GM19193 (cell line): ENCODE data around the gene MKKS.

Experiments used
- POLR2A ChIP-seq: IDR thresholded peaks from 4 replicates; pipeline ENCODE4 v1.6.1; 2011; ENCODE audit not compliant: insufficient read depth, insufficient read length; ENCODE audit errors: extremely low read depth

Gene MKKS

DNA sequence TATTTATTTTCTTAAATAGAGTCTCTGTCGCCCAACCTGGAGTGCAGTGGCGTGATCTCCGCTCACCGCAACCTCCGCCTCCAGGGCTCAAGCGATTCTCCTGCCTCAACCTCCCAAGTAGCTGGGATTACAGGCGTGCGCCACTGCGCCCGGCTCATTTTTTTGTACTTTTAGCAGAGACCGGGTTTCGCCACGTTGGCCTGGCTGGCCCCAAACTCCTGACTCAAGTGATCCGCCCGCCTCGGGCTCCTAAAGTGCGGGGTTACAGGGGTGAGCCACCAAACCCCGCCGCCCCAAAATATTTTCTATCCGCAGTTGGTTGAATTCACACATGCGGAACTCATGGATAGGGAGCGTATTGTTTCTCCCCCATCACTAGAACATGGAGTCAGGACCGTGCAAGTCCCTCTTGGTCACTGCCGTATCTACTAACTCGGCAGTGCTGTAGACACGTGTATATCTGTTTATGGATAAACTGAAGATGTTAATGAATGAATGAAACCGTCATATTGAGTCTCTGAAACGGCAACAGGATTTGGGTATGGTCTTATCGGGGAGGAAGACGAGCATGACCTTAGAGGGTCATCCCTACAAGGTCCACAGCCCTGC, 904 bp downstream of the MKKS start:
- TF ChIP-seq POLR2A: no peak

DNA sequence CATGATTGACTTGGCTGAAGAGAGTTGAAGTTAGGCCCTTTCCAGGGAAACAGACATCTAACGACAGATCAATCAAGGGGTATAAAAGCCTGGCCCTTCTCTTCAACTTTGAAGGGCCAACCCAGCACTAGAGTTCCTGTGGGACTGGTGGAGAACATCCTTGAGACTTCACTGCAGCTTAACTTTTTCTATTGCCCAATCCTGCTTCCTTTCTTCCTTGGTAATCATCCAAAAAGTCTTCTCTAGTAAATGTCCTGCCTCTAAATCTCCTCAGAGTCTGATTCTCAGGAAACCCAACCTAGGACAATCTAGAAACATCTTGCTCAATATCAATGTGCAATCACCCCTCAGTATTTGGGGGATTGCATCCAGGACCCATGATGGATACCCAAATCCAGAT, 1.9 kb downstream of the MKKS start:
- no peak for TF ChIP-seq POLR2A

- TF ChIP-seq POLR2A: no peak
Measured at GRCh38 chr20:10430704-10431103, 3.3 kb downstream of the MKKS start.

GRCh38 chr20:10430000-10430466, 4.0 kb downstream of the MKKS start:
- TF ChIP-seq POLR2A: no peak

GRCh38 chr20:10429443-10429981, 4.5 kb downstream of the MKKS start:
- TF ChIP-seq POLR2A: no peak

- no peak for TF ChIP-seq POLR2A
Measured at GRCh38 chr20:10428008-10428407, 6.0 kb downstream of the MKKS start.

- no peak for TF ChIP-seq POLR2A
Measured at GRCh38 chr20:10427060-10427692, 6.8 kb downstream of the MKKS start.

- no peak for TF ChIP-seq POLR2A
Measured at GRCh38 chr20:10423735-10424134, 10.3 kb downstream of the MKKS start.

DNA sequence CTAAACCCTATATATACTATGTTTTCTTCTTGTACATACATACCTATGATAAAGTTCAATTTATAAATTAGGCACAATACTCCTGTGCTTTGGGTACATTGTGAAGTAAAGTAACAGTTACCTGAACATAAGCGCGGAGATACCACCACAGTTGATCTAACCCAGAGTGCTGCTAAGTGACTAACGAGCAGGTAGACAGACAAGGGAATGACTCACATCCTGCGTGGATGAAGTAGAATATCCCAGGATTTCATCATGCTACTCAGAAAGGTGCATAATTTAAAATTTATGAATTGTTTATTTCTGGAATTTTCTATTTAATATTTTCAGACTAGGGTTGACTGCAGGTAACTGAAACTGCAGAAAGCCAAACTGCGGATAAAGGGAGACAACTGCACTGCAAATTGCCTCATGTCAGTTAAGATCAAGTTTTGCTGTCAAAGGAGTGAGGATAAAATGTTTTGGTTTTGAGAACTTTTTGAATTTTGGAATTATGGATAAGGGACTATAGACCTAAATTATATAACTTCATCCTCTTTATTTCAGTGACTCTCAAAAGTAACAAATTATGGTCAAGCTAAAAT, 14.4 kb downstream of the MKKS start:
- TF ChIP-seq POLR2A: no peak

- no peak for TF ChIP-seq POLR2A
Measured at GRCh38 chr20:10415013-10415650, 18.9 kb downstream of the MKKS start.

- no peak for TF ChIP-seq POLR2A
Measured at GRCh38 chr20:10412591-10413408, 21.2 kb downstream of the MKKS start.

DNA sequence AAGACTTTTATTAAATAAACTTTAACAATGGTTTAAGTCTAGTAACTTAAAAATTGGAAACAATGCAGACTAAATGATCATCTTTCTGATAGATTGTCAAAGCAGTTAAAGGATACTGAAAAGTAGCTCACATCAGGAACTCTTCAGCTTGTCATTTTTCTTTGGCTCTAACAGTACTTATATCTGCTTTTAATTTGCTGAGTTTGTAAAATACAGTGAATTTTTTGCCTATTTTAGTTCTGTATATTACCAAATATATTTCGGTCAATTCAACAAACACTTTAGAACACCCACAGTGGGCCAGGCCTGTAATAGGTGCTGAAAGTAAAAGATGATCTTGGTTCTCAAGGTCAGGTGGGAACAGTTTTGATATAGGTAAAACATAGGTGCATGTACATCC, 22.3 kb downstream of the MKKS start:
- TF ChIP-seq POLR2A: no peak

DNA sequence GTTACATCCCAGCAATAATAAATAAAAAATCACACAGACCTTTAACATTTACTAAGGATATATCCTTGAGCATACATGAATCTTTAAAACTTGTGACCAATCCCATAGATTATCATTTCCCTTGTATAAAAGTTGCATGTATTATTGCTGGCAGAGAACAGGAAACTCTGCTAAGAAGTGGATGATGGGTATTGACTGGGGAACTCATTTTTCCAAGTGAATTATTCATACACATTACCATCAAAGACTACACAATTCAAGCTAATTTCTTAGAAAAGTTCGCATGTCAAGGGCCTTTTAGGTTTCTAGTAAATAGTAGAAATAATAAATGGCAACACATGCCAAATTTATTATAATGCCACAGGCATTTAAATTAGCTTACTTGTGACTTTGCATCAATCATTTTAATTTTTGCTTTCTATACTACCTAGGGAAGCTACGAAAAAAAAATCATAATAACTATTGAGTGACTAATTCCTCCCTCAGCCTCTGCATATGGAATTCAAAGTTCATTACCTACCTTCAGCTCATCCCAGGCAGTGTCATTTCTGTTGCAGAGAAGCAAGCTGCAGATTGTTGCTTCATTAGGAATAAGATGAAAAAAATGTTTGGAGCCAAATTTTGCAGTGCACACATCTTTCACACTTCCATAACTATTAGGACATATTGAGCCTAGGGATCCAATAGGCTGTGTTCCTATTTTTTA, 25.8 kb downstream of the MKKS start:
- no peak for TF ChIP-seq POLR2A

DNA sequence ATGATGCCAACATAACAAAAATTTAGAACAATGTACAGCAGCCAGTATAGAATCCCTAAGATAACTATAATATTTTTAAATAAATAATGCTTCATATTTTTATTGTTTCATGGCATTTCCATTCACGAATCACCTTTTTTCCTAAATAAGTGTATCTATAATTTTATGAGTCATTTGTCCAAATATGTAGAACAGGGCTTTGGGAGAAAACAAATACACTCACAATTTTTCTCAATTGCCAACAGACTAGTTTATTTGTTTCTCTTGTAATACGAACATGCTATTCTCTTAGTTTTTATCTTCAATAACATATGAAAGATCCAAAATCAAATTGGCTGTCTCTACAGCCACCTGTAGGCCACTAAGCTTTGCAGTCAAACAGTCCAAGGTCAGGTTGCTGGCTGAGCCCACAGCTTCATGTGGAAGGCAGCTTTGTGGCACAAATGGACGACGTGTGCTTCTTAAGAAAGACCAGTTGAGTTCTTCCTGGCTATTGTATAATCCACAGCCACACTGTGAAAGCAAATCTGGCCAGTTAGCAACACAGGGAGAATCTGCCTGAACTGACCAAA, 29.0 kb downstream of the MKKS start:
- no peak for TF ChIP-seq POLR2A

GRCh38 chr20:10404023-10404628, 29.9 kb downstream of the MKKS start:
- no peak for TF ChIP-seq POLR2A
